Central memory CD8-positive, alpha-beta T cell (primary cell): Measurements from ENCODE around the gene PHLDB3.
"Not testable (repeated sequence)": the region's sequence is repeated elsewhere in the genome, so short reads cannot be mapped to it uniquely, and the experiment has no call there.

ENCODE experiments used
- ATAC-seq: fragments of 150-1000 bp; cut with Tn5 transposase; replicated peaks from 2 replicates; pipeline ENCODE4 v1.10.0; 2022; ENCODE audit warnings: mild to moderate bottlenecking, moderate FRiP score, moderate number of reproducible peaks; ENCODE audit not compliant: poor library complexity, severe bottlenecking; ENCODE audit errors: extremely low read depth
- DNase-seq, 2 donors: peaks; one replicate each; pipeline ENCODE4 v3.0.0; 2021; ENCODE audit warnings: low spot score in 2 of 2
- H3K27ac Mint-ChIP-seq: one replicate; pipeline ENCODE4 v1.8.0; 2022; ENCODE audit warnings: low read depth, mild to moderate bottlenecking, moderate library complexity, mixed read lengths
- H3K27me3 Mint-ChIP-seq: one replicate; pipeline ENCODE4 v1.8.0; 2022; ENCODE audit warnings: mixed read lengths
- H3K36me3 Mint-ChIP-seq: one replicate; pipeline ENCODE4 v1.8.0; 2022; ENCODE audit warnings: mild to moderate bottlenecking, moderate library complexity, mixed read lengths; ENCODE audit not compliant: insufficient read depth
- H3K4me1 Mint-ChIP-seq: one replicate; pipeline ENCODE4 v1.8.0; 2022; ENCODE audit warnings: mixed read lengths
- H3K4me3 Mint-ChIP-seq: one replicate; pipeline ENCODE4 v1.8.0; 2022; ENCODE audit warnings: mild to moderate bottlenecking, moderate library complexity, mixed read lengths
- H3K9me3 Mint-ChIP-seq: one replicate; pipeline ENCODE4 v1.8.0; 2022; ENCODE audit warnings: mixed read lengths

The PHLDB3 gene

DNA sequence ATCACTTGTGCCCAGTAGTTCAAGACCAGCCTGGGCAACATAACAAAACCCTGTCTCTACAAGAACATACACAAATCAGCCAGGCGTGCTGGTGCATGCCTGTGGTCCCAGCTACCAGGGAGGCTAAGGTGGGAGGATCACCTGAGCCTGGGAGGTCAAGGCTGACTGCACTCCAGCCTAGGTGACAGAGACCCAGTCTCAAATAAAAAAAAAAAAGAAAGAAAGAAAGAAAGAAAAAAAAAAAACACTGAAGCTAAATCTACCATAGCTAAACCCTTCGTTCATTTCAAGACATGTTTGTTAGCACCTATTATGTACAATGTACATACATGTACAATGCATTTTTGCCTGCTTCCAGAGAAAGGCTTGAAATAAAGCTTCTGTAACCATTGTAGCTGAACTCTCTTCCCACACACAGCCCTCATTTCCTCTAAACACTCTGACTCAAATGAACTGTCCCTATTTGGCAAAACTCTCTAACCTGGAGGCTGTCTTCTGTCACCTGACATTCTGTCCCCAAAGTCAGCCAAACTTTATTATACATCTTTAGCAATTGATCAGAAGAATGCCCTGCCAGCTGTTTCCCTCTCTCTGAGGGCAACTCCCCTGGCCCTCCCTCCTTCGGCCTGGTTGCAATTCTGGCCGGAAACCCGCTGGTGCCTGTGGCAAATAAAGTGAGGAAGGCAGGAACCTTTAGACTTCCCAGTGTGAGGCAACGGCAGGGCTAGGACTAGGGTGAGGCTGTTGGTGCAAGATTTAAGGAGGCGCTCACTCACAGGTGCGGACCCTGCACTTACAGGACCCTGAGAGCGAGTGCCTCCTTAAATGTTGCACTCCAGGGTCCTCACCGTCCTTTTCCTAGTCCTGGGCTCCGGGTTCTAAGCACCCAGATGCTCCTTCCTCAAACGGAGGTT lies 20.6 kb upstream of the PHLDB3 start:
- H3K27ac Mint-ChIP-seq, result peak overlapping the region; percentile 82
- H3K4me3 Mint-ChIP-seq, result peak overlapping the region; percentile 70
- DNase-seq (no peak), ATAC-seq (peak; percentile 54)
- no peaks in the 10 kb centered on the region for H3K27me3 Mint-ChIP-seq
- no peaks in the 10 kb centered on the region for H3K36me3 Mint-ChIP-seq
- no peaks in the 10 kb centered on the region for H3K9me3 Mint-ChIP-seq
- H3K4me1 Mint-ChIP-seq, result peaks cover 30% of the 10 kb centered on the region

DNA sequence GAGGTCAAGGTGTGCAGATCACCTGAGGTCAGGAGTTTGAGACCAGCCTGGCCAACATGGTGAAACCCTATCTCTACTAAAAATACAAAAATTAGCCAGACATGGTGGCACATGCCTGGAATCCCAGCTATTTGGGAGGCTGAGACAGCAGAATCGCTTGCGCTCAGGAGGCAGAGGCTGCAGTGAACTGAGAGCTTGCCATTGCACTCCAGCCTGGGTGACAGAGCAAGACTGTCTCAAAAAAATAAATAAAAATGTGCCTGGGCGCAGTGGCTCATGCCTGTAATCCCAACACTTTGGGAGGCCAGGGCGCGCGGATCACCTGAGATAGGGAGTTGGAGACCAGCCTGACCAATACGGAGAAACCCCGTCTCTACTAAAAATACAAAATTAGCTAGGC lies 19.1 kb upstream of the PHLDB3 start:
- not testable (repeated sequence) for ATAC-seq, H3K4me3 Mint-ChIP-seq, H3K27ac Mint-ChIP-seq, DNase-seq, H3K36me3 Mint-ChIP-seq, H3K27me3 Mint-ChIP-seq, H3K9me3 Mint-ChIP-seq
- H3K4me1 Mint-ChIP-seq, result peaks cover 36% of the 10 kb centered on the region

DNA sequence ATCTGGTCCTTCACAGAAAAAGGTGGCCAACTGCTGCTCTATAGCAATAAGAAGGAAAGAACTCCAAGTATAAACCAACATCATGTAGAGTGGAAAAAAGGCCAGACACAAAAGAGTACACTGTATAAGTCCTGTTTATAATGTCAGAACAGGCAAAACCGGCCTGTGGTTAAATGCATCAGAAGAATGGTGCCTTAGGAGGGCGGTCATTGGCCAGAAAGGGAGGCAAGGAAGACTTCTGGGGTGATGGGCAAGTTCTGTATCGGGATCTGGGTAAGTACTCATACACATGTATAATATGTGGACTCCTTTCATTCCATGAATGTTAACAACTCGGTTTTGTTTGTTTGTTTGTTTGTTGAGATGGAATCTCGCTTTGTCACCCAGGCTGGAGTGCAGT lies 18.4 kb upstream of the PHLDB3 start:
- H3K27me3 Mint-ChIP-seq, result no peaks in the 10 kb centered on the region
- no peak overlapping the region for H3K27ac Mint-ChIP-seq
- H3K4me1 Mint-ChIP-seq, result peaks cover 36% of the 10 kb centered on the region
- H3K4me3 Mint-ChIP-seq, result no peak overlapping the region
- no peaks in the 10 kb centered on the region for H3K9me3 Mint-ChIP-seq
- ATAC-seq, result no peak
- H3K36me3 Mint-ChIP-seq, result peaks cover 3% of the 10 kb centered on the region
- no peak for DNase-seq

DNA sequence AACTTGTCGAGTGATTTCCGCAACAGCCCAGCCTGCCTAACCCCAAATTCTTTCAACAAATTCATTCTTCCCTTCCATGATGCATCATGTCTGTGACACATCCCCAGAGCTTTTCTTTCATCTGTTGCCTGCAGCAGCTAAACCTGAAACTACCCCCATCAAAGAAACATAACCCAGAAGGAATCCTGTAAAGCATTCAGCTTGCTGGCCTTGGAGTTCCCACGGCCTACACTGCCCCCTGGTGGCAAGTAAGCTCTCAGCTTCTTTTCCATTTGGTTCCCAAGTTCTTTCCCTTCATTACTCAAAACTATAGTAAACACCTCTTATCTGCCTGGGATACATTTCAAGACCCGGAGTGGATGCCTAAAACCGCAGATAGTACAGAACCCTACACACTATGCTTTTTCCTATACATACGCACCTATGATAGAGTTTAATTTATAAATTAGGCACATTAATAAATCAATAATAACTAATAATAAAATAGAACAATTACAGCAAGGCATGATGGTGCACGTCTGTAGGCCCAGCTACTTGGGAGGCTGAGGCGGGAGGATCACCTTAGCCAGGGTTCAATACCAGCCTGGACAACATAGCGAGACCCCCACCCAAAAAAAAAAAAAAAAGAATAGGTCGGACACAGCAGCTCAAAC lies 15.0 kb upstream of the PHLDB3 start:
- Mint-ChIP-seq H3K36me3 (peaks cover 4% of the 10 kb centered on the region), H3K4me1 (peaks cover 9% of the 10 kb centered on the region), H3K4me3 (no peak overlapping the region), H3K27ac (no peak overlapping the region), H3K27me3 (no peaks in the 10 kb centered on the region), H3K9me3 (no peaks in the 10 kb centered on the region)
- ATAC-seq (peak; percentile 36), DNase-seq (peak; percentile 60 to 70)

DNA sequence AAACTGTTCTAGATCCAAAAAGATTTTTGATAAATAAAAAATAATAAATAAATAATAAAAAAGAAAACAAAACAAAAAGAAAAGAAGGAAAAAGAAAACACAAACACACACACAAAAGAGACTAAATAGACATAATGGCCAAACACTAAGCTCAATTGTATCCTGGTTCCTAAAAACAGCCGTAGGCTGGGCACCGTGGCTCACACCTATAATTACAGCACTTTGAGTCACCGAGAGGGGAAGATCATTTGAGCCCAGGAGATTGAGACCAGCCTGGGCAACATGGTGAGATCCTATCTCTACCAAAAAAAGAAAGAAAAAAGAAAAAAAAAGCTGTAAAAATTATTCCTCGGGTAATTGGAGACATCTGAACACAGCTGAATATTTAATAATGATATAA lies 13.5 kb upstream of the PHLDB3 start:
- Mint-ChIP-seq H3K36me3 (peaks cover 5% of the 10 kb centered on the region), H3K4me1 (peaks cover 6% of the 10 kb centered on the region), H3K9me3 (no peaks in the 10 kb centered on the region), H3K27ac (no peak overlapping the region), H3K27me3 (no peaks in the 10 kb centered on the region), H3K4me3 (no peak overlapping the region)
- DNase-seq (no peak), ATAC-seq (no peak)

DNA sequence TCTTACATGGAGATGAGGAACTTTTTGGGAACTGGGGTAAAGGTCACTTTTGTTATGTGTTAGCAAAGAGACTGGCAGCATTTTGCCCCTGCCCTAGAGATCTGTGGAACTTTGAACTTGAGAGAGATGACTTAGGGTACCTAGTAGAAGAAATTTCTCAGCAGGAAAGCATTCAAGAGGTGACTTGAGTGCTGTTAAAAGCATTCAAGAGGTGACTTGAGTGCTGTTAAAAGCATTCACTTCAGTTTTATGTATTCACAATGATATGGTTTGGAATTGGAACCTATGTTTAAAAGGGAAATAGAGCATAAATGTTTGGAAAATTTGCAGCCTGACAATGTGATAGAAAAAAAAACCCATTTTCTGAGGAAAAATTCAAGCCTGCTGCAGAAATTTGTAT lies 7.9 kb upstream of the PHLDB3 start:
- peak overlapping the region; percentile 73 for H3K27ac Mint-ChIP-seq
- not testable (repeated sequence) for H3K27me3 Mint-ChIP-seq, DNase-seq, H3K4me1 Mint-ChIP-seq, H3K9me3 Mint-ChIP-seq, ATAC-seq, H3K4me3 Mint-ChIP-seq
- H3K36me3 Mint-ChIP-seq, result peaks cover 15% of the 10 kb centered on the region

DNA sequence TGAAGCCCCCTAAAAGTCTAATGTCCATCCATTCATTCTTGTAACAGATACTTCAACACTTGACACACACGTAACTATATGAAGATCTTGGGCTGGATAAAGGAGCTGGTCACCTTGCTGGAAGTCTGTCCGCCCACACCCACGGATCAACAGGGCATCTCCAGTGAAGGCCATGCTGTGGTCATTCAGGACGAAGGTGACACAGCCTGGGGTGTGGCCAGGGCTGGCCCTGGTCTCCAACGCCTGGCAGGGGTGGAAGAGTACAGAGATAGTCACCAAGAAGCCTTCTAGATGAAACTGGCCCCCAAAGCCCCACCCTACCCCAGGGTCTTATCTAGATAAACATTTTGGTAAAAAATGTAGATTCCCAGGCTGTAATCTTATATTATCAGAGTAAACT lies 6.8 kb upstream of the PHLDB3 start:
- Mint-ChIP-seq H3K9me3 (no peaks in the 10 kb centered on the region), H3K27me3 (no peaks in the 10 kb centered on the region), H3K27ac (no peak overlapping the region), H3K36me3 (peaks cover 16% of the 10 kb centered on the region), H3K4me1 (no peaks in the 10 kb centered on the region), H3K4me3 (no peak overlapping the region)
- no peak for DNase-seq
- no peak for ATAC-seq

DNA sequence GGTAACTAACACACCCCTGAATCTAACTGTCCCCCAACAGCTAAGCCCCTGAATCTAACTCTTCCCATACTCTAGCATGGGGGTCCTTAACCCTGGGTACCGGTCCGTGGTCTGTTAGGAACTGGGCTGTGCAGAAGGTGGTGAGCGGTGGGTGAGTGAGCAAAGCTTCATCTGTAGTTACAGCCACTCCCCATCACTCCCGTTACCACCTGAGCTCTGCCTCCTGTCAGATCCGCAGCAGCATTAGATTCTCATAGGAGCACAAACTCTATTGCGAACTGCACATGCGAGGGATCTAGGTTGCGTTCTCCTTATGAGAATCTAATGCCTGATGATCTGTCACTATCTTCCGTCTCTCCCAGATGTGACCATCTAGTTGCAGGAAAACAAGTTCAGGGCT lies 6.2 kb upstream of the PHLDB3 start:
- no peak for ATAC-seq
- Mint-ChIP-seq H3K4me1 (no peaks in the 10 kb centered on the region), H3K27ac (no peak overlapping the region), H3K27me3 (no peaks in the 10 kb centered on the region), H3K4me3 (no peak overlapping the region), H3K36me3 (peaks cover 16% of the 10 kb centered on the region), H3K9me3 (no peaks in the 10 kb centered on the region)
- DNase-seq, result no peak

DNA sequence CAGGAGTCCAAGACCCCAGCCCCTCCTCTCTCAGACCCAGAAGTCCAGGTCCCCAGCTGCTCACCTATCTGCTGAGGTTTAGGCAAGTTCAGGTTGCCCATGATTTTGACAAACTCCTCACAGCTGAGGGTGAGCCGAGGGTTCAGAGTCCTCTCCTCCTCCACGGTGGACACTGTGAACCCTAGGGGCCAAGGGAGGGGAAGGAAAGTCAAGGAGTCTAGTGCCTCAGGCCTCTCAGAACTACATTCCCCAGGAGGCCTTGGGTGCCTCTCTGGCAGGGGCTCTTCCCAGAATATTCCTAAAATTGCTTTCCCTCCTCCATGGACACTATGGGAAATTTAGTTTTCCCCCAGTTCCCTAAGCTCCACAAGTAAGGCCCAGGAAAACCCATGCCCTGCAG lies 3.3 kb upstream of the PHLDB3 start:
- Mint-ChIP-seq H3K4me3 (no peak overlapping the region), H3K4me1 (peaks cover 15% of the 10 kb centered on the region), H3K27me3 (no peaks in the 10 kb centered on the region), H3K27ac (peak overlapping the region; percentile 49), H3K36me3 (peaks cover 19% of the 10 kb centered on the region), H3K9me3 (no peaks in the 10 kb centered on the region)
- DNase-seq, result no peak
- ATAC-seq, result no peak

DNA sequence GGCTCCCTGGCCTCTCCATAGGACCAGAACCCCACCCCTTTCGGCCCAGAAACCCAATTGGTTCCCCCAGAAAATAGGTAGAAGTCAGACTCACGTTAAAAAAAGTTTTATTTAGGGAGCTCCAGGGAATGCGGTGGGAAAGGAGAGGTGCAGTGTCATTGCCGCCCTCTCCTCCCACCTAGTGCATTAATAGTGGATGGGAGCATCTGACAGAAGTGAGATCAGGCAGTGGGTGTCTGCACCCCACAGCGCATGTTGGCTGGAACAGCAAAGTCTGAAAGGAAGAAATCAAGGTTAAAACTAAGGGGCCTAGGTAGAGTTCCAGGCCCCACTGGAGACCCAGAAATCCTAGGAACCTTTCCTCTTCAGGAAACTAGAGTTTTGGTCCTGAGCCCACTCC lies 2.1 kb upstream of the PHLDB3 start:
- no peaks in the 10 kb centered on the region for H3K27me3 Mint-ChIP-seq
- no peak for DNase-seq
- H3K9me3 Mint-ChIP-seq, result no peaks in the 10 kb centered on the region

DNA sequence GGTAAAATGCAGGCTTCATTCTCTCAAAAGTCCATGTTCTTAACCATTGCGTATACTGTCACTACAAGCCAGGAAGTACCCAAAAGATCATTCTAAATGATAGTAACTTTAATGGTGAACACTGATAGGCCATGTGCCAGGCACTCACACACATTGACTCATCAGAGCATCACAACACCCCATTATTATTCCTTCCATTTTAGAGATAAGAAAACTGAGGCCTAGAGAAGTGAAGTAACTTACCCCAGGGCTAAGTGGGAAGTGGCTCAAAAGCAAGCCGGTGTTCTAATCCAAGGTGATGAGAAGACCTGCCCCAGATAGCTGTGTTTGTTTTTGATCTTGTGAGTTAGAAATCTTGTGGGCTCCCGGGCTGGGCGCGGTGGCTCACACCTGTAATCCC lies 1.4 kb upstream of the PHLDB3 start:
- Mint-ChIP-seq H3K27ac (peak overlapping the region; percentile 29), H3K27me3 (no peaks in the 10 kb centered on the region), H3K4me3 (peak overlapping the region; percentile 47), H3K36me3 (peaks cover 20% of the 10 kb centered on the region), H3K4me1 (peaks cover 24% of the 10 kb centered on the region), H3K9me3 (no peaks in the 10 kb centered on the region)
- no peak for ATAC-seq
- no peak for DNase-seq

More for the DNA sequence above, 2.1 kb upstream of the PHLDB3 start:
- H3K27ac Mint-ChIP-seq, result no peak overlapping the region
- H3K4me3 Mint-ChIP-seq, result no peak overlapping the region
- H3K4me1 Mint-ChIP-seq, result peaks cover 24% of the 10 kb centered on the region
- ATAC-seq, result no peak
- peaks cover 21% of the 10 kb centered on the region for H3K36me3 Mint-ChIP-seq

DNA sequence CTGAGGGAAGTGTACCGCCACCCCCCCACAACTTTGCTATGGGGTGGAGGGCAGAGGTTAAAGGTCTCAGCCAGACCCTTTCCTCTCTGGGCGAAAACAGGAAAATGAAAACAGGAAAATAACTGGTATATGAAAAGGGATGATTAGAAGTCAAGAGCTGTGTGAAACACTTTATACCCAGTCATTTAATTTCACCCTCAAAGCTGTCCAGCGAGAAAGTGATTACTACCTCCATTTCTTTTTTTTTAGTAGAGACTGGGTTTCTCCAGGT lies 575 bp upstream of the PHLDB3 start:
- H3K4me3 Mint-ChIP-seq, result peak overlapping the region; percentile 97
- H3K4me1 Mint-ChIP-seq, result peaks cover 24% of the 10 kb centered on the region
- no peaks in the 10 kb centered on the region for H3K9me3 Mint-ChIP-seq
- H3K27me3 Mint-ChIP-seq, result no peaks in the 10 kb centered on the region
- DNase-seq (no peak), ATAC-seq (no peak)
- H3K36me3 Mint-ChIP-seq, result peaks cover 14% of the 10 kb centered on the region
- peak overlapping the region; percentile 82 for H3K27ac Mint-ChIP-seq
